LNCAP (cell line): Measurements from ENCODE around the gene RIC1.

Experiments
- CTCF ChIP-seq: fragments of 450-650 bp; IDR thresholded peaks from 2 replicates; pipeline ENCODE4 v1.5.1; 2017; ENCODE audit warnings: mild to moderate bottlenecking

Gene RIC1

GRCh38 chr9:5762421-5762820, 133.5 kb downstream of the RIC1 start:
- TF ChIP-seq CTCF, result no peak

- TF ChIP-seq CTCF, result no peak
Observed at GRCh38 chr9:5764130-5764868, 135.4 kb downstream of the RIC1 start.

GRCh38 chr9:5767968-5768932, 139.3 kb downstream of the RIC1 start:
- no peak for TF ChIP-seq CTCF

DNA sequence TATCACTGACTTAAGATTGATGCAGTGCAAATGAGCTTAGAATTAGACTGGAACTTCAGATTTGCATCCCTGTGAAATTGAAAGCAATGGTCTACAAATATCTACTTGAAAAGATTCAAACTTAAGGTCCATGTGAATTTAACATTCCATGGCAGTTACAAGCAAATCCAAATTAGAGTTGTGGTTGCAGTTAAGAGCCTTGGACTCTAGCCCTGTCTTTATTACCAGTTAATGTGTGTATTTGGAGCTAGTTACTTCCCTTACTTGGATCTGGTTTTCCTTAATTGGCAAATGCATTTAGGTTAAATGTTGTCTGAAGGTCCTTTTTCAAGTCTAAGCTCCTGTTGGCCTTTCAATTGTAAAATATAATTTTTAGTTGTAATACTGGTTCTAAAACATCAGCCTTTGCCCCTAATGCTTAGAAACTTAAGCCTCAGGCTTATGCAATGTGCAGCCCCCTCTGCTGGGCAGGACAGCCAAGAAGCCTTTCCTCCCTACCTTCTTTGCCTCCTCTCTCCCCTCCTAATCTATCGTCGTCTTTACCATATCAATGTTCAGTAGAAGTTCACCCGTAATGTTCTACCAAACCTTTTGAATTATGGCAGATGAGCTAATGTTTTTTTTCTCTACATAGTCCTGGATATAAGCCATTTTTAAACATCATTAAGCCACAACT, 144.6 kb downstream of the RIC1 start:
- no peak for TF ChIP-seq CTCF

- TF ChIP-seq CTCF, result no peak
Observed at GRCh38 chr9:5778805-5779204, 149.9 kb downstream of the RIC1 start.

- no peak for TF ChIP-seq CTCF
Observed at GRCh38 chr9:5783982-5784381, 155.1 kb downstream of the RIC1 start.

DNA sequence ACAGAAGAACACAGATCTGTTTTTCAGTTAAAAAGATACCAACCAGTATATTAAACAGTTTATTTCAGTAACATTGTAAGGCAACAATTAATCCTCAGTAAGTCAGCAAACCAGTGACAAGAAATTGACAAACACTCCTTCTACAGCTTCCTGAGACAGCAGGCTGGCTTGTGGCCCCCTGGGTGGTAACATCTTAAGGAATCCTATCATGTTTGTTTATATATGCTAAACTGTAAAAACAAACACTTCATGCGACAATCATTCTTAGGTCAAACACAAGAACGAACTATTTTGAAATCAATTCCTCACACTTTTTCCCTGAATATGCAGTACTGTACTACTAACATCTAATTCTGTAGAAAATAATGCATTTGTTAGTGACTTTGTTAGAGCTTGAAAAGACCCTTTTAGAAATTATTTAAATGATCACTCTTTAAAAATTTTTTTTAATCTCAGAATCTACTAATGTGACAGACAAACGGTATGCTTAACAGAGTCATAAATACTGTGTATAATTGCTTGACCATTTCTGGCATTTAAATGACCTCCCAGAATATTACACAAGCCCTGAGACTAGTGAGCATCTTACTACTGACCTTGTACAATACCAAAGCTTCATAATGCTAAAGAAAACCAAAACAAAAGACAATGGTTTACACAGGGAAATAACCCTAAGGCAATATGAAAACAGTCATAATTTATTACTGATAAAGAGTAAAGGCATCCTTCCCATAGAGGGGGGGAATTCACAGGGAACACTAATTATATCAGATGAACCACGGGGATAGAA, 155.8 kb downstream of the RIC1 start:
- TF ChIP-seq CTCF, result no peak
